Medulla oblongata (tissue), 1 donor: Measurements from ENCODE around the gene L3MBTL2.
A peak's percentile ranks its signal among the peaks of the same experiment; 100 is the strongest.

Experiments
- DNase-seq: peaks from one replicate; pipeline ENCODE4 v3.0.0-alpha.2; 2015; ENCODE audit errors: extremely low spot score

L3MBTL2 gene

GRCh38 chr22:41273128-41273527, 68.0 kb downstream of the L3MBTL2 start:
- DNase-seq, result no peak

DNA sequence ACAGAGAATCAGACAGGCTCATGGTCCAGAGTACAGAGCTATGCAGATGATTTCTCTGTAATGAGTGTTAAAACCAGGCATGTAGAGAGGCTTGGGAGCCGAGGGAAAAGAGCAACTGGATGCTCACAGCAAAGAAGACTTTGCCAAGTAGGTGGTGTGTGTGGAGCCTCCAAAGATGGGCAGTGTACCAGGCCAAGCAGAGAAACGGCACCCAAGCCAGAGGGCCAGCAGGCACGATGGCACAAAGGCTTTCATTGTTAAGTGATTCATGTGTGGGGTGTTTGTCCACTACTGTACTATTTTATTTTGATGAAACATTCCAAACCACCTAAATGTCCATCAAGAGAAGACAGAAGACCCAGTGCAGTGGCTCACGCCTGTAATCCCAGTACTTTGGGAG, 69.7 kb downstream of the L3MBTL2 start:
- DNase-seq, result peak; percentile 84

GRCh38 chr22:41280065-41280464, 75.0 kb downstream of the L3MBTL2 start:
- no peak for DNase-seq

DNA sequence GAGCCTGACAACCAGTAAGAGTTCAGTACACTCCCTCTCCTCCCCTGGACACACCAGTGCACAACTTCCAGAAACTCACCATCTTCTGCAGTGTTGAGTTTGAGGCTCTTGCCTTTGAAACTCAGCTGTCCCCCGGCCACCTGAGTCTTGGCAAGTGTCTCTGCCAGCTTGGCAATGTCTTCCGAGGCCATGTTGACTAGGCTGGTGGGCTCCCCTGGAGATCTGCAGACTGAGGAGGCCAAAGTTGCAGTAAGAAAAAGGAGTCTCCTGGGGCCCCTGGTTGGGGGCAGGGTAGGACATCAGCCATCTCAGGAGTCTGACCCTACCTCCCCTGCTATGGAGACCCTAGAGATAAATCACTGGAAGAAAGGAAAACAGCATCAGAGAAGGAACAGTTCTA, 75.7 kb downstream of the L3MBTL2 start:
- DNase-seq, result no peak
